GM19025 (cell line): ENCODE measurements around the gene ABCC4.

Experiments used
- ATAC-seq: cut with Tn5 transposase; IDR thresholded peaks from one replicate; pipeline ENCODE4 v1.9.1; 2021; ENCODE audit warnings: mild to moderate bottlenecking, low read depth, moderate library complexity; ENCODE audit not compliant: unreplicated experiment

Gene ABCC4

GRCh38 chr13:95020298-95020987 lies 280.8 kb downstream of the ABCC4 start:
- no peak for ATAC-seq

DNA sequence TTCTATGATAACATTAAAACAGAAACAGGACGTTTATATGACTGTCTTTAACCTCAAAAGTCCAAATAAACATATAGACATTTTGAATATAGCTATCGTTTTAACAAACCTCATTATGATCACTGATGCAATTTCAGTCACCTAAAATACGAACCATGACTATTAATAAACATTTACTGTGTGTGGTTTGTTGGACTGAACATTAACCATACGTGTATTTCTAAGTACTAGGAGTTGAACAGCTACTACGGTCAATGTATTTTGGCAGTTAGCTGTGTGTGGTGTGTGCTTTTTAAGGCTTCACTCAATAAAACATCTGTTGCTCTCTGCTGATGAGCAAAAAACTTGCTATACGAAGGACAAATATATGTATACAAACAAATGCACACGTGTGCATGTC lies 281.4 kb downstream of the ABCC4 start:
- ATAC-seq, result no peak

GRCh38 chr13:95007322-95007721 lies 293.9 kb downstream of the ABCC4 start:
- no peak for ATAC-seq

- no peak for ATAC-seq
Measured at GRCh38 chr13:95005300-95005699, 296.0 kb downstream of the ABCC4 start.

- no peak for ATAC-seq
Measured at GRCh38 chr13:95003019-95003813, 298.0 kb downstream of the ABCC4 start.

- no peak for ATAC-seq
Measured at GRCh38 chr13:95002126-95002525, 299.1 kb downstream of the ABCC4 start.

DNA sequence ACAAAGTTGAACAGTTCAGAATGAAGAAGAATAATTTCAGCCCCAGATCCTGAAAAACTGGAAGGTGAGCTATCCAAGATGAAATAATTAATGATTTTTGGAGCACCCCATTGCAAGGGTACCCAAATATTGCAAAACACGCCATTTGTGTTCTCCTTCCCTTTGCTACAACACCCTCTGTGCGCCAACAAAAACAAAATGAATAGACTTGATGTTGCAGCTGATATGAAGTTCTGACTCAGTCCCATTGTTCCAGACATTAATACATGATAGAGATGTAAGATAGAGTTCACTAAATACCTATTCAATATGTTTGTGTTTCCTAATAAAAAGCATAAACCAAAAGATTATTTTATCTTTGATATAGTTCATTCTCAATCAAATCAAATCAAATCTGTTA lies 301.4 kb downstream of the ABCC4 start:
- ATAC-seq, result no peak

- no peak for ATAC-seq
Measured at GRCh38 chr13:94997126-94997525, 304.1 kb downstream of the ABCC4 start.

DNA sequence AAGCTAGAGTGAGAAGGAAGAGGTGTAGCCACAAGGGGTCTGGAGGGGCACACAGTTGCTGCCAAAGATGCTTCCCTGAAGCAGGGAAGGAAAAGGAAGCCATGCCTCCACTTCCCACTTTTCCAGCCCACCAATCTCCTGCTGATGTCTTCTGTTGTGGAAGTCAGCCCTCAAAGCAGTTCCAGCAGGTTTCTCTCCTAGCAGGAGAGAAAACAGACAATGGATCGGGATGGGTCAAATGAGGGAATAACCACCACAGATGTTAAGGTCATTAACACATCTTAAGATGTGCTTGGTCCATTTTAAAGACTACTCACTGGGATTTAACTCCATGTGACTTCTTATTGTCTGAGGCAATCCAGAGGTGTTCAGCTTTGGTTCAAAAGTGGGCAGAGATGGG lies 304.8 kb downstream of the ABCC4 start:
- no peak for ATAC-seq

DNA sequence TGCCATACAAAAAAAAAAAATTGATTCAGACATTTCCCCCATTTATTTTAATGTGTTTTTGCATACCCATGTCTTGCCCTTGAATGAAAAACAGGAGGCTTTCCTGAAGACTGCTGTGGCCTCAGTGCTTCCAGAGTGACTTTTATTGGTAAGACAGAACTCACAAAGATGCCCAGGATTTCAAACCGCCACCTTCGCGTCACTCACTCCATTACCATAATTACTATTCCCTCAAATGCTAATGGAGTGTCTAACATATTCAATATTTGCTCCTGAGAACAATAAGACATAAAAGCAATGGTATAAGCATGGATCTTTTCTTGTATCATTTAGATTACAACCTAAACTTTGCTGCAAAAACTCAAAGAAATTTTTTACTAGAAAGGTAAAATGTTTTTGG lies 306.7 kb downstream of the ABCC4 start:
- ATAC-seq, result no peak

- no peak for ATAC-seq
Measured at GRCh38 chr13:94993616-94994015, 307.6 kb downstream of the ABCC4 start.

GRCh38 chr13:94992036-94992960 lies 309.0 kb downstream of the ABCC4 start:
- ATAC-seq, result no peak

DNA sequence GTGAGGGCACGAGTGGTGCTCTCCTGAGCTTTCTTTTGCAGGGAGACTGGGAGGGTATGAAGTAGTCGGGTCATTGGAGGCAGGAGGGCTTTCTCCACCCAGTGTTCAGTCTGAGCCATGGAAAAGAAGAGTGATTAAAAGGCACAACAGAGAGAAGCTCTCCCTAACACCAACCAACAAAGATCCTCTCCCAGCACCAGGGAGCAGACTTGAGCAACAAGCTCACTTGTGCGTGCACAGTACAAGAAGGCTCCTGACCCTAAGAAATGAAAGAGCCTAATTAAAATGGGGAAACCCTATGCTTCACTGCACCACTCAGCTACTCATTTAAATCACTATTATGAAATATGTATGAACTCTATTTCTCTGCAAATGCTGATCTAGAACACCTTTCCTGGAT lies 312.6 kb downstream of the ABCC4 start:
- no peak for ATAC-seq

GRCh38 chr13:94987869-94988268 lies 313.4 kb downstream of the ABCC4 start:
- ATAC-seq, result no peak

DNA sequence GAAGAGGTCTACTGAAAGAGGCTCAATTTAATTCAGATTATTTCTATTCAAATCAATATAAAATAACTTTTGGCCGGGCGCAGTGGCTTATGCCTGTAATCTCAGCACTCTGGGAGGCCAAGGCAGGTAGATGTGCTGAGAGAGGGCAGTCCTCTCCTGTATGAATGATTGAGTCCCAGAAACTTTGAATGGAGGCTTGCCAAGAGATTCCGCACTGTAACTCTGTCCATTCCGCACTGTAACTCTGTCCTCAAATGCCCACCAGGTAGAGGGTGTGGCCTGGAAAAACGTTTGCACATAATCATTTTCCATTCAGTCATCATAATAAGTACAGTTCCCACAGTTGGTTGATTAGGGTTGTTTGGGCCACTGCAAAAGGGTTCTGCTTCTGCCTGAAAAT lies 314.2 kb downstream of the ABCC4 start:
- ATAC-seq, result no peak

- ATAC-seq, result no peak
Measured at GRCh38 chr13:94984958-94985357, 316.3 kb downstream of the ABCC4 start.

- ATAC-seq, result no peak
Measured at GRCh38 chr13:94978516-94978915, 322.7 kb downstream of the ABCC4 start.

- ATAC-seq, result no peak
Measured at GRCh38 chr13:94974015-94974951, 327.0 kb downstream of the ABCC4 start.

GRCh38 chr13:94972262-94972661 lies 329.0 kb downstream of the ABCC4 start:
- ATAC-seq, result no peak
